ENCODE data around the gene ABCA5. TPM values are rescaled to one million over a fixed set of nuclear protein-coding genes. Genes with fewer than 3 reads are reported as not detected.

ABCA5 gene
- total and polyA plus RNA-seq, 9 of the 15 experiments (the other 6 are each of a cell fraction or from before 2014, with no cell fraction given), result 0.74 to 2.3 (median 1.4) TPM

GRCh38 chr17:69230939-69231338 is 96.0 kb downstream of the ABCA5 start:
- H3K4me1 ChIP-seq (replicated peaks in 1 of 2; ENCODE audit: control insufficient read depth in 2 of 2, insufficient read depth in 2 of 2, low read length in 2 of 2), result peaks cover 0 to 3% of the 10 kb centered on the region in 2 experiments; a peak in 2 of 5 replicates
- H3K36me3 ChIP-seq (ENCODE audit: control insufficient read depth, insufficient read depth, low read length), result no peaks in the 10 kb centered on the region
- no peak for ATAC-seq
- no peaks in the 10 kb centered on the region for H4K20me1 ChIP-seq (replicated peaks; ENCODE audit: control insufficient read depth, insufficient read depth, low read length)
- WGBS (ENCODE audit: insufficient coverage, low coverage, missing lambda C conversion rate), result 67% methylated on average over 3 of the region's 3 CpGs
- H3K27ac ChIP-seq (ENCODE audit: extremely low read depth, low read depth, low read length), result no peak overlapping the region
- H3K9me1 ChIP-seq (ENCODE audit: control insufficient read depth, insufficient read depth, low read length), result no peaks in the 10 kb centered on the region
- ChIA-PET CTCF (ENCODE audit: low intra/inter-chr PET ratio) (no interaction called here), POLR2A (no interaction called here)
- H3K4me3 ChIP-seq, result no peak overlapping the region
- no peaks in the 10 kb centered on the region for H3K27me3 ChIP-seq (ENCODE audit: control insufficient read depth in 2 of 2, insufficient read depth in 2 of 2, low read length in 2 of 2)
- no peak overlapping the region for H3K4me2 ChIP-seq (ENCODE audit: insufficient read depth, low read length)
- peak overlapping the region; percentile 47 for H2AFZ ChIP-seq (ENCODE audit: low read depth, low read length)
- no peaks in the 10 kb centered on the region for H3K9me3 ChIP-seq (replicated peaks; ENCODE audit: control insufficient read depth, insufficient read depth, low read depth, low read length)
- FAIRE-seq, result no peak
- intact Hi-C loops (cut with micrococcal nuclease) (no loop called here), in situ Hi-C loops (cut with MboI) (loop anchor here (5.0 to 25.0 kb wide), 2 partner anchors 159 to 269 kb away; partner anchors contain the start of gene ABCA8)
- H3K9ac ChIP-seq (ENCODE audit: insufficient read depth in 1 of 2, low read depth in 2 of 2, low read length in 2 of 2), result no peak overlapping the region
- H3K79me2 ChIP-seq (ENCODE audit: control insufficient read depth, insufficient read depth, low read length), result no peaks in the 10 kb centered on the region
- BruUV-seq (replicated peaks), result no TSS peak
- no peak for DNase-seq (ENCODE audit: extremely low read depth in 1 of 4, low spot score in 3 of 4)
- 0 out of 2 replicates have a peak, but pooled peaks have one; percentile 41 for TF ChIP-seq EHMT2 (IDR thresholded peaks at IDR 0.05)
- TF ChIP-seq SRF (CRISPR knock-in tag; IDR thresholded peaks at IDR 0.05), result no peak

- WGBS (ENCODE audit: insufficient coverage, low coverage, missing lambda C conversion rate), result 100% methylated on average over 1 of the region's 1 CpG
- H3K4me2 ChIP-seq (ENCODE audit: insufficient read depth, low read length), result no peak within 1 kb of the TSS
- no peaks in the 10 kb centered on the region for H3K36me3 ChIP-seq (ENCODE audit: control insufficient read depth, insufficient read depth, low read length)
- TF ChIP-seq ZNF277 (CRISPR knock-in tag; IDR thresholded peaks at IDR 0.05; ENCODE audit: borderline replicate concordance) (no peak), CBX2 (IDR thresholded peaks at IDR 0.05; ENCODE audit: insufficient read depth, low read length, poor library complexity, severe bottlenecking) (no peak), FOS (IDR thresholded peaks at IDR 0.05; ENCODE audit: extremely low read depth, insufficient read length) (no peak), MTF1 (CRISPR knock-in tag; IDR thresholded peaks at IDR 0.05; ENCODE audit: borderline replicate concordance) (no peak), ERF (CRISPR knock-in tag; IDR thresholded peaks at IDR 0.05) (no peak), ZNF354B (CRISPR knock-in tag; IDR thresholded peaks at IDR 0.05) (no peak), MYBL2 (IDR thresholded peaks at IDR 0.05; ENCODE audit: low read depth) (no peak), MYBL2 (CRISPR knock-in tag; IDR thresholded peaks at IDR 0.05; ENCODE audit: borderline replicate concordance) (no peak), SMARCA5 (IDR thresholded peaks at IDR 0.05) (no peak), CREBBP (IDR thresholded peaks at IDR 0.05; ENCODE audit: low read depth, low read length) (no peak), PTBP1 (IDR thresholded peaks at IDR 0.05; ENCODE audit: low read depth, low read length) (no peak), ZNF184 (CRISPR knock-in tag; IDR thresholded peaks at IDR 0.05) (no peak), ZBTB12 (CRISPR knock-in tag; IDR thresholded peaks at IDR 0.05) (no peak), POLR2AphosphoS5 (IDR thresholded peaks at IDR 0.05; ENCODE audit: control insufficient read depth, insufficient read depth, low read depth, low read length) (no peak)
Observed at GRCh38 chr17:69228576-69228975, 98.4 kb downstream of the ABCA5 start, which contains the start of gene ABCA10. Gene ABCA10 (minus strand): TSS chr17:69228824. CDS start chr17:69225358, 3,466 bp downstream.

More at GRCh38 chr17:69228576-69228975, 98.4 kb downstream of the ABCA5 start, which contains the start of gene ABCA10:
- Histone ChIP-seq H3K4me3 (no peak within 1 kb of the TSS), H3K9me3 (replicated peaks; ENCODE audit: control insufficient read depth, insufficient read depth, low read depth, low read length) (no peaks in the 10 kb centered on the region), H3K27ac (ENCODE audit: extremely low read depth, low read depth, low read length) (no peak within 1 kb of the TSS), H3K27me3 (ENCODE audit: control insufficient read depth in 2 of 2, insufficient read depth in 2 of 2, low read length in 2 of 2) (no peaks in the 10 kb centered on the region), H3K4me1 (replicated peaks in 1 of 2; ENCODE audit: control insufficient read depth in 2 of 2, insufficient read depth in 2 of 2, low read length in 2 of 2) (no peaks in the 10 kb centered on the region; a peak in 1 of 5 replicates), H3K9ac (ENCODE audit: insufficient read depth in 1 of 2, low read depth in 2 of 2, low read length in 2 of 2) (no peak within 1 kb of the TSS), H2AFZ (ENCODE audit: low read depth, low read length) (no peak within 1 kb of the TSS; the same call in 1 of the 2 replicates), H4K20me1 (replicated peaks; ENCODE audit: control insufficient read depth, insufficient read depth, low read length) (no peaks in the 10 kb centered on the region), H3K9me1 (ENCODE audit: control insufficient read depth, insufficient read depth, low read length) (no peaks in the 10 kb centered on the region), H3K79me2 (ENCODE audit: control insufficient read depth, insufficient read depth, low read length) (no peaks in the 10 kb centered on the region)
- ChIA-PET POLR2A (no interaction called here), CTCF (ENCODE audit: low intra/inter-chr PET ratio) (no interaction called here)
- ATAC-seq, result no peak
- intact Hi-C loops (cut with micrococcal nuclease) (no loop called here), in situ Hi-C loops (cut with MboI) (loop anchor here (25.0 kb wide), 1 partner anchor 266 kb away; the partner anchor contains the start of gene ABCA8)
- DNase-seq (ENCODE audit: extremely low read depth in 1 of 4, low spot score in 3 of 4), result no peak
- no peak for FAIRE-seq
- BruUV-seq (replicated peaks), result no TSS peak
